IMR-90 (cell line): ENCODE data around the gene LEF1. TPM values are rescaled to one million over a fixed set of nuclear protein-coding genes. Genes with fewer than 3 reads are reported as not detected.

Experiments used
- ATAC-seq: fragments of 200-7000 bp; cut with Tn5 transposase; 2 replicates; pipeline ENCODE4 v1.9.1; 2020; ENCODE audit warnings: low read depth, mild to moderate bottlenecking, moderate library complexity
- BruUV-seq: library from RNA; stranded (reverse); fragments of 400-500 nt; replicated peaks from 2 replicates; lab custom pipeline; 2021; lab: Mats Ljungman, UMichigan
- CTCF ChIA-PET: fragments of 300-600 bp; formaldehyde crosslinking; extraction: SDS; loops from one replicate; lab custom pipeline; 2021; ENCODE audit warnings: antibody characterized with exemption; lab: Yijun Ruan, JAX
- POLR2A ChIA-PET: fragments of 300-600 bp; sonication (Branson Sonifier 250); formaldehyde crosslinking; loops from one replicate; lab custom pipeline; 2022; ENCODE audit warnings: antibody characterized with exemption; ENCODE audit not compliant: unreplicated experiment; lab: Charles Lee
- DNase-seq: peaks from one replicate; pipeline ENCODE4 v3.0.0; 2013
- H2AFZ ChIP-seq: replicated peaks from 2 replicates; pipeline ENCODE3; 2013; ENCODE audit warnings: low read length, mild to moderate bottlenecking; ENCODE audit not compliant: poor library complexity
- H2AK5ac ChIP-seq: 2 replicates; pipeline ENCODE4 v1.6.1; 2013; ENCODE audit warnings: low read depth, low read length, inconsistent platforms
- H2AK9ac ChIP-seq: replicated peaks from 2 replicates; pipeline ENCODE3; 2013; ENCODE audit warnings: mild to moderate bottlenecking, low read depth, low read length, moderate library complexity; ENCODE audit not compliant: poor library complexity
- H2BK120ac ChIP-seq: 2 replicates; pipeline ENCODE4 v1.6.1; 2013; ENCODE audit warnings: low read depth, low read length, inconsistent platforms
- H2BK15ac ChIP-seq: 3 replicates; pipeline ENCODE4 v1.6.1; 2013; ENCODE audit warnings: low read depth, low read length, inconsistent platforms
- H2BK20ac ChIP-seq: 2 replicates; pipeline ENCODE4 v1.6.1; 2013; ENCODE audit warnings: low read depth, mild to moderate bottlenecking, inconsistent platforms, low read length, moderate library complexity
- H2BK5ac ChIP-seq: 2 replicates; pipeline ENCODE4 v1.6.1; 2013; ENCODE audit warnings: mild to moderate bottlenecking, low read depth, low read length, inconsistent platforms; ENCODE audit not compliant: poor library complexity, severe bottlenecking
- H3K14ac ChIP-seq: replicated peaks from 2 replicates; pipeline ENCODE4 v1.6.1; 2013; ENCODE audit warnings: low read depth, low read length, inconsistent platforms
- H3K18ac ChIP-seq: 2 replicates; pipeline ENCODE4 v1.6.1; 2013; ENCODE audit warnings: low read depth, low read length, control low read depth
- H3K23ac ChIP-seq: 2 replicates; pipeline ENCODE4 v1.6.1; 2013; ENCODE audit warnings: low read depth, low read length, inconsistent platforms
- H3K27ac ChIP-seq: 2 replicates; pipeline ENCODE4 v1.5.1; 2013; ENCODE audit warnings: mild to moderate bottlenecking, control low read depth, low read length; ENCODE audit not compliant: insufficient read depth
- H3K27me3 ChIP-seq: 2 replicates; pipeline ENCODE4 v1.6.1; 2013; ENCODE audit warnings: low read length; ENCODE audit not compliant: control insufficient read depth, insufficient read depth
- H3K36me3 ChIP-seq: 2 replicates; pipeline ENCODE4 v1.6.1; 2013; ENCODE audit warnings: low read length, mixed read lengths; ENCODE audit not compliant: control insufficient read depth, insufficient read depth
- H3K4ac ChIP-seq: 2 replicates; pipeline ENCODE4 v1.6.1; 2013; ENCODE audit warnings: low read depth, low read length, inconsistent platforms
- H3K4me1 ChIP-seq: 2 replicates; pipeline ENCODE4 v1.6.1; 2013; ENCODE audit warnings: low read length, mixed read lengths; ENCODE audit not compliant: control insufficient read depth, insufficient read depth
- H3K4me2 ChIP-seq: 2 replicates; pipeline ENCODE4 v1.6.1; 2013; ENCODE audit warnings: low read depth, mild to moderate bottlenecking, control low read depth, low read length, moderate library complexity
- H3K4me3 ChIP-seq: 2 replicates; pipeline ENCODE4 v1.5.1; 2013; ENCODE audit warnings: low read depth, mild to moderate bottlenecking, control low read depth, low read length, moderate library complexity; ENCODE audit not compliant: insufficient read depth
- H3K56ac ChIP-seq: 2 replicates; pipeline ENCODE4 v1.6.1; 2013; ENCODE audit warnings: low read length, inconsistent platforms; ENCODE audit not compliant: insufficient read depth; ENCODE audit errors: extremely low read depth
- H3K79me1 ChIP-seq, 2 experiments: 2 replicates each; pipeline ENCODE4 v1.6.1; 2013; ENCODE audit warnings: low read length in 2 of 2, inconsistent platforms in 1 of 2, low read depth in 1 of 2
- H3K9ac ChIP-seq: 2 replicates; pipeline ENCODE4 v1.6.1; 2013; ENCODE audit warnings: low read depth, low read length, control low read depth
- H3K9me1 ChIP-seq: 2 replicates; pipeline ENCODE4 v1.6.1; 2013; ENCODE audit warnings: low read length, inconsistent platforms; ENCODE audit not compliant: insufficient read depth
- H3K9me3 ChIP-seq: 2 replicates; pipeline ENCODE4 v1.6.1; 2013; ENCODE audit warnings: low read length; ENCODE audit not compliant: control insufficient read depth, insufficient read depth
- H4K20me1 ChIP-seq: 2 replicates; pipeline ENCODE4 v1.6.1; 2013; ENCODE audit warnings: low read length, inconsistent platforms; ENCODE audit not compliant: insufficient read depth
- H4K5ac ChIP-seq: 2 replicates; pipeline ENCODE4 v1.6.1; 2013; ENCODE audit warnings: mild to moderate bottlenecking, low read depth, low read length, control low read depth
- H4K8ac ChIP-seq, 2 experiments: 2 replicates each; pipeline ENCODE4 v1.6.1; 2013; ENCODE audit warnings: low read depth in 2 of 2, low read length in 2 of 2, control low read depth in 1 of 2, inconsistent platforms in 1 of 2
- H4K91ac ChIP-seq: 2 replicates; pipeline ENCODE4 v1.6.1; 2013; ENCODE audit warnings: low read depth, low read length, inconsistent platforms; ENCODE audit not compliant: insufficient read depth
- CEBPB ChIP-seq: IDR thresholded peaks from 2 replicates; pipeline ENCODE4 v1.6.1; 2012; ENCODE audit warnings: low read depth, low read length, improper control_type of control experiment
- CHD1 ChIP-seq: IDR thresholded peaks from 2 replicates; pipeline ENCODE4 v1.6.1; 2012; ENCODE audit warnings: low read depth, low read length, improper control_type of control experiment
- CTCF ChIP-seq: conservative IDR thresholded peaks from 2 replicates; pipeline ENCODE4 v1.5.1; 2012; ENCODE audit warnings: mild to moderate bottlenecking, low read depth, low read length, improper control_type of control experiment
- MAFK ChIP-seq: IDR thresholded peaks from 2 replicates; pipeline ENCODE4 v1.6.1; 2012; ENCODE audit warnings: low read depth, low read length, improper control_type of control experiment
- MAZ ChIP-seq: IDR thresholded peaks from 2 replicates; pipeline ENCODE4 v1.6.1; 2012; ENCODE audit warnings: low read depth, mild to moderate bottlenecking, low read length, improper control_type of control experiment, moderate library complexity, borderline replicate concordance
- MXI1 ChIP-seq: IDR thresholded peaks from 2 replicates; pipeline ENCODE4 v1.6.1; 2012; ENCODE audit warnings: low read depth, mild to moderate bottlenecking, low read length, moderate library complexity, borderline replicate concordance
- POLR2A ChIP-seq: IDR thresholded peaks from 2 replicates; pipeline ENCODE4 v1.6.1; 2012; ENCODE audit warnings: mild to moderate bottlenecking, low read depth, low read length
- RAD21 ChIP-seq: IDR thresholded peaks from 2 replicates; pipeline ENCODE4 v1.6.1; 2012; ENCODE audit warnings: low read length, improper control_type of control experiment
- RFX5 ChIP-seq: IDR thresholded peaks from 2 replicates; pipeline ENCODE4 v1.8.0; 2012; ENCODE audit warnings: low read depth, mild to moderate bottlenecking, low read length, moderate library complexity
- SMC3 ChIP-seq: fragments of 150-350 bp; IDR thresholded peaks from 2 replicates; pipeline ENCODE4 v1.6.1; 2016; ENCODE audit warnings: low read depth, mild to moderate bottlenecking, antibody characterized with exemption, low read length, moderate library complexity
- USF2 ChIP-seq: fragments of 150-350 bp; IDR thresholded peaks from 2 replicates; pipeline ENCODE4 v1.6.1; 2017; ENCODE audit warnings: mild to moderate bottlenecking, antibody characterized with exemption, low read length, low read depth
- WGBS, 2 experiments: methylation state at CpG; one replicate each; pipeline versions ENCODE4 v1.1.5 to v1.1.7; 2013; ENCODE audit warnings: missing lambda C conversion rate in 2 of 2; ENCODE audit not compliant: insufficient read length in 1 of 2; ENCODE audit errors: extremely low coverage in 2 of 2; 5-methylcytosine and 5-hydroxymethylcytosine counted together
- dilution Hi-C: fragments of 300-500 bp; cut with HindIII; formaldehyde crosslinking; loops from one replicate; pipeline ENCODE4 v1.14.3; 2018; ENCODE audit warnings: low sequenced_read_pairs; ENCODE audit not compliant: unreplicated experiment
- in situ Hi-C: fragments of 300-500 bp; cut with MboI; formaldehyde crosslinking; loops from 3 replicates; pipeline ENCODE4 v1.14.3; 2019; ENCODE audit warnings: low sequenced_read_pairs, inconsistent platforms, mixed read lengths
- intact Hi-C: fragments of 100-400 bp; cut with micrococcal nuclease; formaldehyde crosslinking; loops from 2 replicates; pipeline ENCODE4 v1.10.0; 2022
- polyA plus RNA-seq, 3 experiments: library from polyadenylated mRNA; depleted of rRNA; stranded (reverse); fragments of >200 nt; gene quantifications; 2 replicates each; pipeline ENCODE4 v1.2.3, GENCODE V29; 2012; ENCODE audit warnings: low replicate concordance in 1 of 3
- total RNA-seq: library from RNA; depleted of rRNA; stranded (reverse); fragments of >200 nt; gene quantifications from 2 replicates; pipeline ENCODE4 v1.2.3, GENCODE V29; 2012

The LEF1 gene
- total and polyA plus RNA-seq, 2 of the 4 experiments (the other 2 are of a cell fraction) = 1.7 to 1.8 TPM

DNA sequence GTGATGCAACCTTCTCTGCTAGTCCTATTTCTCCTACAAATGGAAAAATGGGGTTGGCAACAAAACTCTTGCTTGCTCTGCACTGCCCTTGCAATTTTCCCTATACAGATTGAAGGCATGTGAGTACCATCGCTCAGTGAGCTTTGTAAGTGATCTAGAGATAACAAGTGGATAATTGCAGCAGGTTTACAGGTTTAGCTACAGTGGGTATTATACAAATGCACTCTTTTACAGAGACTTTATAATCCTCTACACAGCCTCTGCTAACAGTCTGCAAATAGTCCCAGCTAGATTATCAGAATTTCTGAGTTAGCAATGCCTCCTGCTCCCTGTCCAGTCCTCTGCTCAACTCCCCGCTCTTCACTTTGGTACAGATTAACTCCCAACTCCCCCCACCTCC, 11.1 kb downstream of the LEF1 start:
- no peak overlapping the region for H3K4ac ChIP-seq
- WGBS, 2 experiments = no CpG with 5 or more reads among the region's 2 CpGs
- ATAC-seq (no peak), DNase-seq (no peak)
- ChIA-PET POLR2A (no interaction called here), CTCF (no interaction called here)
- in situ Hi-C loops = no loop called here
- no peak overlapping the region for H3K9ac ChIP-seq
- H3K56ac ChIP-seq = no peak overlapping the region
- H2BK120ac ChIP-seq = no peak overlapping the region
- H2AFZ ChIP-seq = no peak overlapping the region
- H4K91ac ChIP-seq = no peak overlapping the region
- peaks cover 7% of the 10 kb centered on the region; the same call in 1 of the 2 replicates for H3K27me3 ChIP-seq
- no peaks in the 10 kb centered on the region for H3K9me1 ChIP-seq
- H3K23ac ChIP-seq = no peak overlapping the region
- H3K18ac ChIP-seq = no peak overlapping the region
- dilution Hi-C loops = no loop called here
- H3K27ac ChIP-seq = no peak overlapping the region
- H2AK9ac ChIP-seq = no peak overlapping the region
- no peak for TF ChIP-seq RFX5
- TF ChIP-seq RAD21 = no peak
- TF ChIP-seq MAFK = no peak
- TF ChIP-seq USF2 = no peak
- TF ChIP-seq SMC3 = no peak
- TF ChIP-seq CHD1 = no peak
- TF ChIP-seq CTCF = no peak
- no peak for TF ChIP-seq MXI1
- no peak for TF ChIP-seq MAZ
- TF ChIP-seq POLR2A = no peak
- TF ChIP-seq CEBPB = no peak
- H4K8ac ChIP-seq = no peak overlapping the region
- intact Hi-C loops = no loop called here
- no peak overlapping the region for H4K5ac ChIP-seq
- H3K4me1 ChIP-seq = no peaks in the 10 kb centered on the region
- H3K4me2 ChIP-seq = no peak overlapping the region
- H4K20me1 ChIP-seq = no peaks in the 10 kb centered on the region
- H3K79me1 ChIP-seq = no peaks in the 10 kb centered on the region
- H3K14ac ChIP-seq = no peak overlapping the region
- H2BK5ac ChIP-seq = no peak overlapping the region
- BruUV-seq = no TSS peak
- no peak overlapping the region for H2BK15ac ChIP-seq
- no peak overlapping the region for H2AK5ac ChIP-seq
- H3K4me3 ChIP-seq = no peak overlapping the region
- H3K9me3 ChIP-seq = no peaks in the 10 kb centered on the region
- no peaks in the 10 kb centered on the region for H3K36me3 ChIP-seq
- H2BK20ac ChIP-seq = no peak overlapping the region
